CD4-positive, alpha-beta T cell treated with Interleukin-10 for 1 hour (primary cell): ENCODE results near the gene RBPJ.
"Not testable (repeated sequence)": the region's sequence is repeated elsewhere in the genome, so short reads cannot be mapped to it uniquely, and the experiment has no call there.

Experiments
- DNase-seq: peaks from one replicate; pipeline ENCODE4 v3.0.0-alpha.2; 2020

Gene RBPJ

DNA sequence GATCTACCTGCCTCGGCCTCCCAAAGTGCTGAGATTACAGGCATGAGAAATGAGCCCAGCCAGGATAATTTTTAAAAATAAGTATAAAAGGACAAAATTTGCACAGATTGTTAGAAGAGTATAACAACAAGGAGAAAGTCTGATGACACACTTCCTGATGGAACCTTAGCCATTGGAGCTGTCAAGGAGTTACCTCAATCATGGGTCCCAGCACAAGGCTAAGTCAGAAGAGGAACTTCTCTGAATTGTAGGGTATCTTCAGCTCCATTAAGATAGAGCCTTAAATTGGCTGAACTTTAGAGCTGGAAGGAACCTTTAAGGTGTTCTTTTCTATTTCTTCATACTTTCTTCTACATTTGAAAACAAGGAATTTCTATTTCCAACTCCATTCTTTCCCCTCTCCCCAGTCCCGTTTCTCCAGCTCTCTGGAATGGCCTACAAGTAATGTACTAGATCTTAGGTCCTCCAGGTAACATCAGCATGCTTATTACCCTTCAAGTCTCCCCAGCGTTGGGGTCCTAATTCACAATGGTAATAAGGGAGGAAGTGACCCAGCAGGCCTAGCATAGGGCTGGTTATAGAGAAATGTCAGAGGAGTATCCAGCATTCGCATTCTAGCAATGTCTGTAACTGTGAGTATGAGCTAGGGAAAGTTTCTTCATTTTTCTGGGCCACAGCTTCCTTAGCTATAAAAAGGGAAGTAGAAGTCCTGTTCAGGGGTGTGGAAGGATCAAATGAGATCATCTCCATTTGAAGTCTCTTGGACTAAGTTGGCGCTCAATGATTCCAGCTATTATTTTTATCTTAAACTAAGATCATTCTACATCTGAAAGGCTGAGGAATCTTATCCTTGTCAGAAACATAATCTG, 18.5 kb upstream of the RBPJ start:
- no peak for DNase-seq

- DNase-seq = no peak
Observed at GRCh38 chr4:26303008-26303407, 17.8 kb upstream of the RBPJ start.

DNA sequence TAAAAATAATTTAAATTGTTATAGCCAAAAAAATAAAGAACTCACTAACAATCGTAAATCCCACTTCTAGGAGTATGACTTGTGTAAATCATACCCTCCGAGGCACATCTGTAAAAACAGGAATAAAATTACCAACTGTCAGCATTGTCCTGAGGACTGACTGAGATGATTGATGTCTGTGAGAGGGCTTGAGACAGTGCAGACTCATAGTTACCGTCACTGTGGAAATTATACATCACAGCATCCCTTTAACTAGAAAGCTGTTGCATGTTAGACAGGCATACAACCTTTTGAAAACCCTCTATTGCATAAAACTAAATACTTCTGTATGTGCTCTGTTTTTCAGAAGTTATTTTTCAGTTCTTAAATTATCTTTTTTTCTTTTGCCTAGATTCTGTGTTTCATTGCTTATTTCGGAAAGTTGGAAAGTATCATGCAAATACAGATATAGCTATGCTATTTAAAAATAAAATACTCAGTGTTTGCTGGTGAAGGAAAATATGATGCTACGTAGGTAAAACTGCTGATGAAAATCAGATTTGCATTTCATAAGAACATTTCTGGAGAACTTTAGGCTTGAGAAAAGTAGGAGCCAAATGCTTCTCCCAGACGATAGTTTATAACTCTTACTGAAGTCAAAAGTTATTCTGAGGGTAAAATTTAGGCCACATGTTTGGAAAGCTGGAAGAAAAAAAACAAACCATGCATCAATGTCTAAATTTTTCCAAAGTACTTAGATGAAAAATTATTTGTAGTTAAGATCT, 13.6 kb upstream of the RBPJ start:
- no peak for DNase-seq

DNA sequence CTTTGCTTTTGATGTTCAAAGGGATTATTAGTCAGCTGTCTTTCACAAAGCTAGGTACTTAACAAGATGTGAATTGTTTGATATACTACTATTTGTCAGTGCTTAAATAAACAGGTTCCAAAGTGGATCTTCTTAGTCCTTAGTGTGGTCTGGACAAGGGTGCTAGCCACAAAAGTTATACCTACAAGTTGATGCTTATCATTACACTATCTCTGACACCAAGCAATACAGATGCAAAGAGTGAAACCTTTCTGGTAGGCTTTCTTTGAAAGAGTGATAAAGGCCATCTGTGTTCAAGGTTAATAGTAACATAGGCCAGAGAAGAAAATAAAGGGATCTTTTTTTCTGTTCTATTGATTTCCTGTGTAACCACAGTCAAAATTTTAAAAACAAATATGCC, 12.2 kb upstream of the RBPJ start:
- DNase-seq = peak; percentile 31

DNA sequence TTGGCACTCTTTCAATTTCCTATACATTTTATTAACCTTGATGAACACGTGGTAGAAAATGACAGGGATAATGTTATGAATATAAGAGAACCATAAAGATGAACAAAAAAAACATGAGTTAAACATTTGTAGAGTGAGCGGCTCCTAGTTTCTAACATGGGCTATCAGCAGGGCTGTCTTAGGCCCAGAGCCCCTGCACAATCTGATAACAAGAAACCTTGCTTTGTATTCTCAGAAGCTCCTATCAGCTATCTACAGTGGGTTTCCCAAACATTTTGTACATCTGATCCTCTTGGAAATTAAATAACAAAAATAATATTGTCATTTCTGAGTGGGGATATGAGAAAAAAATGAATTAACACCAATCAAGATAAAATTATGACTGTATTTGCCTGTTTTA, 10.6 kb upstream of the RBPJ start:
- DNase-seq = no peak

GRCh38 chr4:26311633-26312032, 9.2 kb upstream of the RBPJ start:
- no peak for DNase-seq

DNA sequence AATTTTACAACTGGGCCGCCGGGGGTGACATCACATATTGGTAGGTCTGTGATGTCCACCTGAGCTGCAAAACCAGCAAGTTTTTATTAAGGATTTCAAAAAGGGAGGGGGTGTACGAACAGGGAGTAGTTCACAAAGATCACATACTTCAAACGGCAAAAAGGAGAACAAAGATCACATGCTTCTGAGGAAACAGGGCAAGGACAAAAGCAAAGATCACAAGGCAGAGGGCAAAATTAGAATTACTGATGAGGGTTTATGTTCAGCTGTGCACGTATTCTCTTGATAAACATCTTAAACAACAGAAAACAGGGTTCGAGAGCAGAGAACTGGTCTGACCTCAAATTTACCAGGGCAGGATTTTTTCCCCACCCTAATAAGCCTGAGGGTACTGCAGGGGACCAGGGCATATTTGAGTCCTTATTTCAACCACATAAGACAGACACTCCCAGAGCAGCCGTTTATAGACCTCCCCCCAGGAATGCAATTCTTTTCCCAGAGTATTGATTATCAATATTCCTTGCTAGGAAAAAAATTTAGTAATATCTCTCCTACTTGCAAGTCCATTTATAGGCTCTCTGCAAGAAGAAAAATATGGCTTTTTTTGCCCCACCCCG, 5.4 kb upstream of the RBPJ start:
- DNase-seq = not testable (repeated sequence)

DNA sequence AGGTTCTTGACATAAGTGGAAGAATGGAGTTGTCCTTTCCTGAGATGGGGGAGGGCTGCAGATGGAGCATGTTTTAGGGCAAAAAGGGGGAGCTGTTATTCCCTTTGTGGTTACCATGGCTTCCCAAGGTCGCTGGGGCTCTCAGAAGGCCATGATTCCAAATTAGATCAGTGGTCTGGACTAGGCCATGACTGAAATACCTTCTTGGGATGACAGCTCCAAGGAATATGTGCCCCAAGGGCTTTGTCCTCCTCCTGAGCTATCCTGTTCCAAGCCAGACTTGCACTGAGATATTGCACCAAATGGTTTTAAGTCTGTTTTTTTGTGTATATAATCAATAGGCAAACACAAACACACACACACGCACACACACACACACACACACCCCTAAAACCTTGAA, 3.0 kb upstream of the RBPJ start:
- DNase-seq = no peak

- DNase-seq = peak; percentile 99
Observed at GRCh38 chr4:26319467-26319948, 1.3 kb upstream of the RBPJ start.

- peak; percentile 57 for DNase-seq
Observed at GRCh38 chr4:26319949-26320537, 771 bp upstream of the RBPJ start.

GRCh38 chr4:26321373-26322221, 783 bp downstream of the RBPJ start:
- peak; percentile 33 for DNase-seq

DNA sequence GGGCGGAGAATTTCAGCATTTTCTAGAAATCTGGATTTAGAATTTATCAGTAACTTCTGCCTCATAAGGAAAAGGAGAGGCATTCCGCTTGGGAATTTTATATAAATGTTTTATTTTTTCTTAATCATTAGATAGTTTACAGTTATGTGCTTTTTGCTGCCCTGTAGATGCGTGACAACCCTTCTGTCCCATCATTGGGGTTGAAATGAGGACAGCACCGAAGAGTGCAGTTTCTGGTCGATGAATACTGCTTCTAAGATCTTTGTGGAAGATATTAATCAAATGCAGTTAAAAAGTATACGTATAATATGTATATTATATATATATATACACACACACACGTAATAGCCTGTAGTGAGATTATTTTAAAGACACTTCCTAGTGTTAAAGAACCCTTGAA, 1.5 kb downstream of the RBPJ start:
- DNase-seq = no peak

- DNase-seq = no peak
Observed at GRCh38 chr4:26323821-26324220, 3.0 kb downstream of the RBPJ start.

- DNase-seq = peak; percentile 69
Observed at GRCh38 chr4:26325191-26325590, 4.4 kb downstream of the RBPJ start.

DNA sequence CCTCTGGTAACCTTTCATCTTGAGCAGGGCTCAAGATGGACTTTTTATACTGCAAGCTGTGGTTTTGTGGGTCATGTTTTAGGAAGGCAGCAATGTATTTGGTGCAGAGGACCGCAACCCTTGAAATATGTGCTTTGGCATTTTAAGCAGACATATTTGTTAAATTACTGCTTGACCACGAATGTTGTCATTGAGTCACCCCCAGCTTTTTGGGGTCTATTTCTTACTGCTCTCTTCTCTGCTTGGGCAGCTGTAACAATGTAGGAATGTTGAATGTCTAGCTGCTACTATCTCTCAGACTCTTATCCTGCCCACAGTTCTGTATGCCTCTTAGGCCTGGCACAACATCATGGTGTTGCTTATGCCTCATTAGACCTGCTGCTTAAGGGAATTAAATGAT, 6.0 kb downstream of the RBPJ start:
- DNase-seq = no peak

- peak; percentile 71 for DNase-seq
Observed at GRCh38 chr4:26330186-26330787, 9.5 kb downstream of the RBPJ start.

- no peak for DNase-seq
Observed at GRCh38 chr4:26330946-26331345, 10.1 kb downstream of the RBPJ start.

DNA sequence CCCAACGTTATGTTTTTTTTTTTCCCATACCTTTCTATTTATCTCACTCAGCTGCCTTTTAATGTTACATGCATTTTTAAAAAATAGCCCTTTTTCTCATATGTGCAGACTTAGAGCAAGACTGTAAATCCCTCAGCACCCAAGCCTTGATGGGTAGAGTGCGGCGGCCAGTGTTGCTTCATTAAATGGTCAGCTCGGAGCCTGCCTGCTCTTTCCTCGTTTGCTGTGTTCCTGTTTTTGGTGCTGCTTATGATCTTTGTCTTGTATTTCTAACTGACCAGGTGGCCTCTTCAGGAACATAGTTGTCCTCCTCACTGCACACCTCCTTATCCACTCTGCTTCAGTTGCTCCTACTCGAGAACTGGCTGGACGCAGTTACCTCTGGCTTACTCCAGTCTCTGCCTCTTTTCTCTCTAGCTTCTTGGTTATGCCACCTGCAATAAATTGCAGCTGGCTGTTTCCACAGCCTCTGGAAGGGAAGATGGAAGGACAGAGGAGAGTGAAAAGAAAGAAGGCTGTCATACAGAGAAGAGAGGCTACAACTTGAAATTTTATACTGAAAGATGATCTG, 10.7 kb downstream of the RBPJ start:
- no peak for DNase-seq

GRCh38 chr4:26334366-26334765, 13.6 kb downstream of the RBPJ start:
- DNase-seq = no peak

GRCh38 chr4:26337612-26338011, 16.8 kb downstream of the RBPJ start:
- DNase-seq = no peak

GRCh38 chr4:26342328-26343037, 21.7 kb downstream of the RBPJ start:
- DNase-seq = no peak
